K562 (cell line): Measurements from ENCODE around the gene KRTAP12-2. TPM values are rescaled to one million over a fixed set of nuclear protein-coding genes. Genes with fewer than 3 reads are reported as not detected.
"Not testable (repeated sequence)": the region's sequence is repeated elsewhere in the genome, so short reads cannot be mapped to it uniquely, and the experiment has no call there.

ENCODE experiments used
- ATAC-seq: fragments of 200-7000 bp; cut with Tn5 transposase; 3 replicates; pipeline ENCODE4 v1.9.1; 2020; ENCODE audit warnings: moderate library complexity
- BruUV-seq: library from RNA; stranded (reverse); fragments of 400-500 nt; replicated peaks from 2 replicates; lab custom pipeline; 2021; lab: Mats Ljungman, UMichigan
- CTCF ChIA-PET: fragments of 300-600 bp; formaldehyde crosslinking; extraction: SDS; loops from one replicate; lab custom pipeline; 2021; ENCODE audit warnings: low intra/inter-chr PET ratio; lab: Yijun Ruan, JAX
- POLR2A ChIA-PET: fragments of 300-600, 350-650 bp; sonication (Branson Sonifier 250); formaldehyde crosslinking; extraction: SDS; loops from one replicate; lab custom pipeline; 2021; ENCODE audit warnings: antibody characterized with exemption, inconsistent platforms; lab: Yijun Ruan, JAX
- DNase-seq, 4 experiments: peaks; one replicate each; pipeline versions ENCODE4 v3.0.0 to v3.0.0-alpha.2; 2011 to 2018; ENCODE audit warnings: low spot score in 3 of 4, mixed read lengths in 3 of 4; ENCODE audit errors: extremely low read depth in 1 of 4
- FAIRE-seq: peaks from 2 replicates; lab custom pipeline; 2011; peaks lifted over from hg19 to GRCh38; lab: Jason Lieb, UNC
- H2AFZ ChIP-seq: 2 replicates; pipeline ENCODE4 v1.6.0; 2011; ENCODE audit warnings: low read depth, low read length, control low read depth, inconsistent platforms
- H3K27ac ChIP-seq: fragments of 200-600 bp; 3 replicates; pipeline ENCODE4 v1.8.0; 2011; ENCODE audit warnings: low read depth, mild to moderate bottlenecking, control low read depth, inconsistent platforms, low read length, moderate library complexity, mixed read lengths; ENCODE audit errors: extremely low read depth
- H3K27me3 ChIP-seq, 2 experiments: fragments of 300-600 bp in 1 of 2; 2 replicates in 1 of 2; 3 replicates in 1 of 2; pipeline versions ENCODE4 v1.6.0 to v1.8.0; 2011; ENCODE audit warnings: inconsistent platforms in 2 of 2, low read length in 2 of 2, mild to moderate bottlenecking in 1 of 2, mixed read lengths in 1 of 2, moderate library complexity in 1 of 2; ENCODE audit not compliant: control insufficient read depth in 2 of 2, insufficient read depth in 2 of 2
- H3K36me3 ChIP-seq: fragments of 300-600 bp; 3 replicates; pipeline ENCODE4 v1.8.0; 2011; ENCODE audit warnings: mild to moderate bottlenecking, low read length, inconsistent platforms; ENCODE audit not compliant: control insufficient read depth, insufficient read depth
- H3K4me1 ChIP-seq, 2 experiments: fragments of 200-600 bp in 1 of 2; replicated peaks in 1 of 2; 2 replicates in 1 of 2; 3 replicates in 1 of 2; pipeline versions ENCODE4 v1.5.1 to v1.8.0; 2011; ENCODE audit warnings: inconsistent platforms in 2 of 2, low read length in 2 of 2, mild to moderate bottlenecking in 1 of 2, mixed read lengths in 1 of 2, moderate library complexity in 1 of 2; ENCODE audit not compliant: control insufficient read depth in 2 of 2, insufficient read depth in 2 of 2
- H3K4me2 ChIP-seq: 2 replicates; pipeline ENCODE4 v1.6.1; 2011; ENCODE audit warnings: low read length, control low read depth, inconsistent platforms, mixed read lengths; ENCODE audit not compliant: insufficient read depth
- H3K4me3 ChIP-seq: fragments of 200-600 bp; sonication (generic), shearing (Covaris generic); 2 replicates; pipeline ENCODE4 v1.5.1; 2016; ENCODE audit warnings: control low read depth, inconsistent platforms
- H3K79me2 ChIP-seq: fragments of 200-600 bp; 3 replicates; pipeline ENCODE4 v1.8.0; 2011; ENCODE audit warnings: low read length, inconsistent platforms; ENCODE audit not compliant: control insufficient read depth, insufficient read depth
- H3K9ac ChIP-seq, 2 experiments: 2 replicates each; pipeline versions ENCODE4 v1.6.0 to v1.6.1; 2011; ENCODE audit warnings: low read depth in 2 of 2, low read length in 2 of 2, control low read depth in 1 of 2, inconsistent platforms in 1 of 2, mild to moderate bottlenecking in 1 of 2, mixed read lengths in 1 of 2; ENCODE audit not compliant: insufficient read depth in 1 of 2
- H3K9me1 ChIP-seq: one replicate; pipeline ENCODE4 v1.6.0; 2011; ENCODE audit warnings: inconsistent platforms, mild to moderate bottlenecking, low read length, moderate library complexity; ENCODE audit not compliant: control insufficient read depth, insufficient read depth
- H3K9me3 ChIP-seq: replicated peaks from 2 replicates; pipeline ENCODE4 v1.5.1; 2011; ENCODE audit warnings: low read depth, low read length, inconsistent platforms; ENCODE audit not compliant: control insufficient read depth, insufficient read depth
- H4K20me1 ChIP-seq: replicated peaks from 2 replicates; pipeline ENCODE4 v1.6.1; 2011; ENCODE audit warnings: low read length, inconsistent platforms, mixed read lengths; ENCODE audit not compliant: control insufficient read depth, insufficient read depth
- BCOR ChIP-seq: fragments of 450-650 bp; IDR thresholded peaks from 2 replicates; pipeline ENCODE4 v1.6.1; 2016
- CREBBP ChIP-seq: IDR thresholded peaks from one replicate; pipeline ENCODE4 v1.6.1; 2012; ENCODE audit warnings: low read depth, mild to moderate bottlenecking, control low read depth, inconsistent platforms, low read length
- WGBS: fragments of 100-300 bp; shearing (Covaris generic); methylation state at CpG from one replicate; pipeline ENCODE4 v1.1.6; 2016; ENCODE audit warnings: low coverage, mixed read lengths; ENCODE audit not compliant: insufficient coverage; ENCODE audit errors: missing lambda C conversion rate; 5-methylcytosine and 5-hydroxymethylcytosine counted together
- in situ Hi-C: fragments of 300-500 bp; cut with MboI; formaldehyde crosslinking; loops from 4 replicates; pipeline ENCODE4 v1.15.0; 2018; ENCODE audit warnings: inconsistent platforms, mixed read lengths
- intact Hi-C: fragments of 100-400 bp; cut with micrococcal nuclease; formaldehyde crosslinking; loops from 2 replicates; pipeline ENCODE4 v1.14.2; 2022
- polyA plus RNA-seq, 8 experiments: library from polyadenylated mRNA; depleted of rRNA in 4 of 8; stranded (reverse) in 5 of 8; unstranded in 3 of 8; fragments of >200 nt; fragmentation: Nextera tagmentation in 2 of 8; fragmentation: Illumina TruSeq in 1 of 8; extraction: Ambion mirVana in 2 of 8; extraction: Trizol in 1 of 8; gene quantifications; 2 replicates each; pipeline versions ENCODE4 v1.2.1 to v1.2.3, GENCODE V29; 2011 to 2014; ENCODE audit warnings: inconsistent platforms in 1 of 8, missing spikeins in 1 of 8
- total RNA-seq, 7 experiments: library from RNA; depleted of rRNA in 6 of 7; stranded (reverse); fragments of >200 nt in 6 of 7; fragmentation: Illumina TruSeq in 2 of 7; extraction: Trizol in 2 of 7; gene quantifications; 2 replicates each; pipeline versions ENCODE4 v1.2.1 to v1.2.3, GENCODE V29; 2011 to 2021; ENCODE audit warnings: low replicate concordance in 1 of 7

Gene KRTAP12-2
- total and polyA plus RNA-seq, 9 of the 15 experiments (the other 6 are each of a cell fraction or from before 2014, with no cell fraction given): not detected

GRCh38 chr21:44647222-44647552 lies 19.5 kb downstream of the KRTAP12-2 start:
- TF ChIP-seq CREBBP (no peak), BCOR (no peak)
- H3K79me2 ChIP-seq: no peaks in the 10 kb centered on the region
- no peaks in the 10 kb centered on the region; a peak in 1 of 5 replicates for H3K4me1 ChIP-seq
- intact Hi-C loops: no loop called here
- CTCF ChIA-PET: no interaction called here
- H4K20me1 ChIP-seq: no peaks in the 10 kb centered on the region
- H3K4me2 ChIP-seq: no peak overlapping the region
- no peak for ATAC-seq
- H3K36me3 ChIP-seq: no peaks in the 10 kb centered on the region
- H3K27me3 ChIP-seq: peaks cover 9 to 52% of the 10 kb centered on the region in 2 experiments; a peak in 4 of 5 replicates
- H3K9ac ChIP-seq: no peak overlapping the region
- H3K9me3 ChIP-seq: peaks cover 4% of the 10 kb centered on the region
- BruUV-seq: no TSS peak
- FAIRE-seq: no peak
- no peak overlapping the region for H2AFZ ChIP-seq
- POLR2A ChIA-PET: no interaction called here
- H3K9me1 ChIP-seq: no peaks in the 10 kb centered on the region
- no peak overlapping the region for H3K27ac ChIP-seq
- H3K4me3 ChIP-seq: no peak overlapping the region
- DNase-seq: no peak
- 0% methylated on average over 8 of the region's 8 CpGs for WGBS
- in situ Hi-C loops: no loop called here

DNA sequence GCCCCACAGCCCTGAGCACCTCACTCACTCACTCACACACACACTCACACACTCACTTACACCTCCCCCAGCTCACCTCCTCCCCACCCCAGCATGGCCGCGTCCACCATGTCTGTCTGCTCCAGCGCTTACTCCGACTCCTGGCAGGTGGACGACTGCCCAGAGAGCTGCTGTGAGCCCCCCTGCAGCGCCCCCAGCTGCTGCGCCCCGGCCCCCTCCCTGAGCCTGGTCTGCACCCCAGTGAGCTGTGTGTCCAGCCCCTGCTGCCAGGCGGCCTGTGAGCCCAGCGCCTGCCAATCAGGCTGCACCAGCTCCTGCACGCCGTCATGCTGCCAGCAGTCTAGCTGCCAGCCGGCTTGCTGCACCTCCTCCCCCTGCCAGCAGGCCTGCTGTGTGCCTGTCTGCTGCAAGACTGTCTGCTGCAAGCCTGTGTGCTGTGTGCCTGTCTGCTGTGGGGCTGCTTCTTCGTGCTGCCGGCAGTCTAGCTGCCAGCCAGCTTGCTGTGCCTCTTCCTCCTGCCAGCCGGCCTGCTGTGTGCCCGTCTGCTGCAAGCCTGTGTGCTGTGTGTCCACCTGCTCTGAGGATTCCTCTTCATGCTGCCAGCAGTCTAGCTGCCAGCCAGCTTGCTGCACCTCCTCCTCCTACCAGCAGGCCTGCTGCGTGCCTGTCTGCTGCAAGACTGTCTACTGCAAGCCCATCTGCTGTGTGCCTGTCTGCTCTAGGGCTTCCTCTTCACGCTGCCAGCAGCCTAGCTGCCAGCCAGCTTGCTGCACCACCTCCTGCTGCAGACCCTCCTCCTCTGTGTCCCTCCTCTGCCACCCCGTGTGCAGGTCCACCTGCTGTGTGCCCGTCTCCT lies 20.1 kb downstream of the KRTAP12-2 start, which contains the start of gene KRTAP10-11:
Gene KRTAP10-11 (plus strand): TSS at position 49 of the 856 bp plus-strand sequence. CDS start 45 bp downstream, at position 94.
- DNase-seq, H2AFZ ChIP-seq, H3K9me1 ChIP-seq, in situ Hi-C loops, H4K20me1 ChIP-seq, H3K27ac ChIP-seq, FAIRE-seq, H3K79me2 ChIP-seq, H3K4me2 ChIP-seq, POLR2A ChIA-PET, intact Hi-C loops, H3K9ac ChIP-seq, ATAC-seq, H3K9me3 ChIP-seq, BruUV-seq, H3K4me3 ChIP-seq, CTCF ChIA-PET, H3K36me3 ChIP-seq, H3K4me1 ChIP-seq: not testable (repeated sequence)
- 0% methylated on average over 20 of the region's 21 CpGs for WGBS
- peaks cover 9 to 49% of the 10 kb centered on the region in 2 experiments; a peak in 4 of 5 replicates for H3K27me3 ChIP-seq
